Ovary (tissue), 9 donors: ENCODE results near the gene PARD3B. TPM values are rescaled to one million over a fixed set of nuclear protein-coding genes. Genes with fewer than 3 reads are reported as not detected.

Source experiments
- DNase-seq, 5 donors: peaks; one replicate each; pipeline ENCODE4 v3.0.0-alpha.2; 2019 to 2020
- H3K27ac ChIP-seq, 2 donors: fragments of 200-600 bp; one replicate each; pipeline versions ENCODE4 v1.5.1 to v1.8.0; 2019 to 2022
- H3K27me3 ChIP-seq: fragments of 200-600 bp; one replicate; pipeline ENCODE4 v1.8.0; 2022
- H3K36me3 ChIP-seq: fragments of 200-600 bp; sonication (generic); one replicate; pipeline ENCODE4 v1.5.1; 2019
- H3K4me1 ChIP-seq: one replicate; pipeline ENCODE4 v1.8.1; 2013; ENCODE audit warnings: mild to moderate bottlenecking, moderate library complexity; ENCODE audit not compliant: insufficient read depth
- H3K4me3 ChIP-seq: fragments of 200-600 bp; sonication (generic); one replicate; pipeline ENCODE4 v1.5.1; 2017
- H3K9me3 ChIP-seq, 2 donors: fragments of 200-600 bp in 1 of 2; sonication (generic) in 1 of 2; one replicate each; pipeline versions ENCODE4 v1.5.1 to v1.8.1; 2013 to 2019; ENCODE audit warnings: mild to moderate bottlenecking in 1 of 2, moderate library complexity in 1 of 2
- CTCF ChIP-seq, 3 donors: fragments of 450-650 bp in 2 of 3; fragments of 200-600 bp in 1 of 3; IDR thresholded peaks; one replicate each; pipeline versions ENCODE4 v1.5.1 to v1.8.0; 2016 to 2022; ENCODE audit warnings: antibody characterized with exemption in 3 of 3, mild to moderate bottlenecking in 1 of 3
- EP300 ChIP-seq: sonication (generic); formaldehyde crosslinking; IDR thresholded peaks from one replicate; pipeline ENCODE4 v1.6.1; 2017; ENCODE audit warnings: antibody characterized with exemption
- POLR2A ChIP-seq: fragments of 450-650 bp; IDR thresholded peaks from one replicate; pipeline ENCODE4 v1.6.1; 2017; ENCODE audit warnings: antibody characterized with exemption, mild to moderate bottlenecking, moderate library complexity
- WGBS, 3 donors: extraction: QIAGEN DNeasy Blood & Tissue Kit in 1 of 3; methylation state at CpG; one replicate each; pipeline versions ENCODE4 v1.1.5 to v1.1.7; 2013 to 2017; 5-methylcytosine and 5-hydroxymethylcytosine counted together
- intact Hi-C, 4 donors: fragments of 100-400 bp; cut with DNase I; formaldehyde crosslinking; loops; one replicate each; pipeline versions ENCODE4 v1.11.0 to v1.15.1; 2022 to 2023
- polyA plus RNA-seq, 2 donors: library from polyadenylated mRNA; stranded (reverse); fragments of 200-250 nt in 1 of 2; fragments of 350-450 nt in 1 of 2; fragmentation: Illumina TruSeq in 1 of 2; extraction: RNeasy Lipid Tissue Mini Kit (QIAGEN cat#74804) in 1 of 2; gene quantifications; one replicate each; pipeline ENCODE4 v1.2.3, GENCODE V29; 2013 to 2014
- total RNA-seq, 7 donors: library from RNA; depleted of rRNA in 2 of 7; stranded (reverse); fragments of >200 nt in 2 of 7; fragmentation: NEBNext Ultra II Directional in 3 of 7; extraction: Animal tissue kit (Norgen Biotek cat#: 25700) in 3 of 7; gene quantifications; one replicate each; pipeline versions ENCODE4 v1.1.0 to v1.2.4, GENCODE V29; 2016 to 2023
- donor health status: DM: no; HTN: no; CAD: no; lungs with moderate emphysema.
- donor health status: DM: no; HTN: no; CAD: no.
- donor health status: Bipolar disorder and iron deficiency.
- donor health status: DM: yes; HTN: yes; CAD: no.
- donor health status: DM: no; HTN: no; CAD: no.
- donor health status: DM: yes; HTN: yes; CAD: no.

Gene PARD3B
- total and polyA plus RNA-seq, 9 donors, result 8.2 to 46.6 (median 28.7) TPM

- DNase-seq, result no peak
- intact Hi-C loops, result no loop called here
- H3K9me3 ChIP-seq, result no peaks in the 10 kb centered on the region
- H3K27me3 ChIP-seq, result no peaks in the 10 kb centered on the region
- H3K4me3 ChIP-seq, result no peak overlapping the region
- H3K36me3 ChIP-seq, result no peaks in the 10 kb centered on the region
- H3K27ac ChIP-seq, result no peak overlapping the region
- TF ChIP-seq EP300 (no peak), CTCF (IDR thresholded peaks at IDR 0.05) (no peak), POLR2A (no peak)
- peaks cover 8% of the 10 kb centered on the region for H3K4me1 ChIP-seq
- 0 to 7% (median 4%) methylated on average over 1 of the region's 1 CpG for WGBS, 3 donors
Measured at GRCh38 chr2:204664708-204665121, 119.4 kb downstream of the PARD3B start.

GRCh38 chr2:204665207-204665606 lies 119.9 kb downstream of the PARD3B start:
- TF ChIP-seq POLR2A, result no peak
- no peak for TF ChIP-seq CTCF (IDR thresholded peaks at IDR 0.05)
- no peak for TF ChIP-seq EP300
- H3K27ac ChIP-seq, result no peak overlapping the region
- H3K4me3 ChIP-seq, result no peak overlapping the region
- H3K36me3 ChIP-seq, result no peaks in the 10 kb centered on the region
- intact Hi-C loops, result no loop called here
- H3K27me3 ChIP-seq, result no peaks in the 10 kb centered on the region
- H3K4me1 ChIP-seq, result peaks cover 10% of the 10 kb centered on the region
- 8 to 29% (median 11%) methylated on average over 1 of the region's 1 CpG for WGBS, 3 donors
- no peaks in the 10 kb centered on the region for H3K9me3 ChIP-seq
- no peak for DNase-seq

GRCh38 chr2:204665771-204666170 lies 120.5 kb downstream of the PARD3B start:
- Histone ChIP-seq H3K9me3 (no peaks in the 10 kb centered on the region), H3K27me3 (no peaks in the 10 kb centered on the region), H3K27ac (no peak overlapping the region), H3K4me3 (no peak overlapping the region), H3K36me3 (no peaks in the 10 kb centered on the region), H3K4me1 (peaks cover 11% of the 10 kb centered on the region)
- no peak for DNase-seq
- WGBS, 3 donors, result 94 to 98% (median 96%) methylated on average over 2 of the region's 2 CpGs
- TF ChIP-seq POLR2A (no peak), CTCF (IDR thresholded peaks at IDR 0.05) (no peak), EP300 (no peak)
- intact Hi-C loops, result no loop called here

GRCh38 chr2:204667990-204668389 lies 122.7 kb downstream of the PARD3B start:
- TF ChIP-seq CTCF (IDR thresholded peaks at IDR 0.05) (no peak), EP300 (no peak), POLR2A (no peak)
- H3K36me3 ChIP-seq, result no peaks in the 10 kb centered on the region
- 92 to 98% (median 98%) methylated on average over 2 of the region's 2 CpGs for WGBS, 3 donors
- no peak for DNase-seq
- intact Hi-C loops, result no loop called here
- no peak overlapping the region for H3K27ac ChIP-seq
- no peaks in the 10 kb centered on the region for H3K9me3 ChIP-seq
- H3K4me1 ChIP-seq, result peaks cover 15% of the 10 kb centered on the region
- H3K27me3 ChIP-seq, result no peaks in the 10 kb centered on the region
- H3K4me3 ChIP-seq, result no peak overlapping the region

GRCh38 chr2:204669382-204669781 lies 124.1 kb downstream of the PARD3B start:
- Histone ChIP-seq H3K36me3 (no peaks in the 10 kb centered on the region), H3K9me3 (no peaks in the 10 kb centered on the region), H3K27me3 (no peaks in the 10 kb centered on the region), H3K4me3 (no peak overlapping the region), H3K27ac (no peak overlapping the region), H3K4me1 (peaks cover 15% of the 10 kb centered on the region)
- 76 to 83% (median 81%) methylated on average over 3 of the region's 3 CpGs for WGBS, 3 donors
- DNase-seq, result no peak
- TF ChIP-seq CTCF (IDR thresholded peaks at IDR 0.05) (no peak), POLR2A (no peak), EP300 (no peak)
- intact Hi-C loops, result no loop called here
